ENCODE data around the gene GPC4.

GRCh38 chrX:133305348-133305747 is 109.9 kb downstream of the GPC4 start:
- TF ChIP-seq CTCF (IDR thresholded peaks at IDR 0.05) = no peak
- TF ChIP-seq POLR2A (IDR thresholded peaks at IDR 0.05) = no peak
